Activated T-helper 2 cell treated with anti-CD3 and anti-CD28 coated beads, Interferon-gamma antibody, Interleukin-2, Interleukin-4, amounts not matched to agents 10 μg/mL and 5 μg/mL and 100 μg/mL, durations not matched to agents 14 hours and 24 hours and 36 hours (primary cell): ENCODE measurements around the gene PCDH9. TPM values are rescaled to one million over a fixed set of nuclear protein-coding genes. Genes with fewer than 3 reads are reported as not detected.

ENCODE experiments used
- DNase-seq: peaks from one replicate; pipeline ENCODE4 v3.0.0; 2021; ENCODE audit warnings: low spot score
- H3K27ac Mint-ChIP-seq: one replicate; pipeline ENCODE4 v1.8.0; 2021; ENCODE audit warnings: mixed read lengths
- H3K27me3 Mint-ChIP-seq: one replicate; pipeline ENCODE4 v1.8.0; 2021; ENCODE audit warnings: low read depth, mixed read lengths
- H3K36me3 Mint-ChIP-seq: one replicate; pipeline ENCODE4 v1.8.0; 2021; ENCODE audit warnings: low read depth, mixed read lengths
- H3K4me1 Mint-ChIP-seq: one replicate; pipeline ENCODE4 v1.8.0; 2021; ENCODE audit warnings: low read depth, mixed read lengths
- H3K4me3 Mint-ChIP-seq: one replicate; pipeline ENCODE4 v1.8.0; 2021; ENCODE audit warnings: low read depth, mild to moderate bottlenecking, moderate library complexity, mixed read lengths
- H3K9me3 Mint-ChIP-seq: one replicate; pipeline ENCODE4 v1.8.0; 2021; ENCODE audit warnings: mixed read lengths
- intact Hi-C: fragments of 100-400 bp; cut with micrococcal nuclease; formaldehyde crosslinking; loops from one replicate; pipeline ENCODE4 v1.15.1; 2023
- total RNA-seq: library from RNA; stranded (reverse); gene quantifications from 2 replicates; pipeline ENCODE4 v1.2.3, GENCODE V29; 2022

PCDH9 gene
- total RNA-seq, 1 donor from 2014 or later, result 0.18 TPM

DNA sequence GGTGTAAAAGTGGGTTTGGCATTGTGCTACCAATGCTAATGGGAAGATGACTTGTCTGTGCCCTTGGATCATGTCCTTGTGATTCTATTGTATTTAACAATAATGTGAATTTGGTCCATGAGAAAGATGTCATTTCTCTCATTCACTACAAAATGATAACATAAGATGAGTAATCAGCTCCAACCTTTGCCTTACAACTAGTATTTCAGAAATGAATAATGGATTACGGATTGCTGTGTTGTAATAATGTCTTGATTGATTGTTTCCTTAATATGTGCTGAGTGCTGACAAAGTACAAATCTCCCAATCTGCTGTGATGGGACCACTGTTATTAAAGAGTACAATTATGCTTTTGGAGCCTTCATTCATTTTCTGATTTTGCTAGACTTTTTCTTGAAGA is 375.0 kb downstream of the PCDH9 start:
- H3K27ac Mint-ChIP-seq, result no peak overlapping the region
- H3K4me1 Mint-ChIP-seq, result no peaks in the 10 kb centered on the region
- intact Hi-C loops, result no loop called here
- H3K9me3 Mint-ChIP-seq, result no peaks in the 10 kb centered on the region
- no peak for DNase-seq
- H3K4me3 Mint-ChIP-seq, result no peak overlapping the region
- no peaks in the 10 kb centered on the region for H3K36me3 Mint-ChIP-seq
- H3K27me3 Mint-ChIP-seq, result no peaks in the 10 kb centered on the region

DNA sequence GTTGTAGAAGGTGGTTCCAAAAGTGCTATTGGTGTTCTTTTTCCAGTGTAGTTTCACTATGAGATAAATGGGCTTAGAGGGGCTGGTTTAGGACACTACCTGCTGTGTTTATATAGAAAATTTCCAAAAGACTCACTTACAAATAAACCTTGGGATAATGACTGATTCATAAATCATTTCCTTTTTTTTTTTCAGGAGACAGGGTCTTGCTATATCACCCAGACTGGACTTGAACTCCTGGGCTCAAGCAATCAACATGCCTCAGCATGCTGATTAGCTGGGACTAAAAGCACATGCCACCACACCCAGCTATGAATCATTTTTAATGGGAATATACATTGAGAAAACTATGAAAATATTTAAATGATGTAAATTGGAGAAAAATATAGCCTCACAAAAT is 376.6 kb downstream of the PCDH9 start:
- no peaks in the 10 kb centered on the region for H3K4me1 Mint-ChIP-seq
- H3K9me3 Mint-ChIP-seq, result no peaks in the 10 kb centered on the region
- no peaks in the 10 kb centered on the region for H3K36me3 Mint-ChIP-seq
- no peak for DNase-seq
- H3K27ac Mint-ChIP-seq, result no peak overlapping the region
- no peaks in the 10 kb centered on the region for H3K27me3 Mint-ChIP-seq
- H3K4me3 Mint-ChIP-seq, result no peak overlapping the region
- intact Hi-C loops, result no loop called here

DNA sequence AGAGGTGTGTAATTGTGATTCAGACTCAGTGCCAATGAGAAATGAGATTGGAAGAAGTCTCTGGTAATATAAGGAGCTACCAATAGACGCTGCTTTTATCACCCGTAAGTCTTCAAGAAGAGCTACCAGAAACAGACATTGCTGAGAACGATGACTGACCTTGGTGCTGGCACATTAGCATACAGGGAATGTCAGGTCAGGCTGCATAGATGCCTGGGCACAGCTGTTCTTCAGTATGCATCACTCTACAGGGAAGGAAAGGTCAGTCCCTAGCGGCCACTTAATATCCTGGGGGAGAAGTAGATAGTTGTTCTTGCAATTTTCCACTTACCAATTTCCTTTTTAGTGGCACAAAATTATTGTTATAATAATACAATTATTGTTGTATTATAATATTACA is 380.4 kb downstream of the PCDH9 start:
- no peaks in the 10 kb centered on the region for H3K27me3 Mint-ChIP-seq
- H3K9me3 Mint-ChIP-seq, result no peaks in the 10 kb centered on the region
- intact Hi-C loops, result no loop called here
- H3K27ac Mint-ChIP-seq, result no peak overlapping the region
- no peaks in the 10 kb centered on the region for H3K36me3 Mint-ChIP-seq
- H3K4me1 Mint-ChIP-seq, result no peaks in the 10 kb centered on the region
- no peak overlapping the region for H3K4me3 Mint-ChIP-seq
- no peak for DNase-seq

DNA sequence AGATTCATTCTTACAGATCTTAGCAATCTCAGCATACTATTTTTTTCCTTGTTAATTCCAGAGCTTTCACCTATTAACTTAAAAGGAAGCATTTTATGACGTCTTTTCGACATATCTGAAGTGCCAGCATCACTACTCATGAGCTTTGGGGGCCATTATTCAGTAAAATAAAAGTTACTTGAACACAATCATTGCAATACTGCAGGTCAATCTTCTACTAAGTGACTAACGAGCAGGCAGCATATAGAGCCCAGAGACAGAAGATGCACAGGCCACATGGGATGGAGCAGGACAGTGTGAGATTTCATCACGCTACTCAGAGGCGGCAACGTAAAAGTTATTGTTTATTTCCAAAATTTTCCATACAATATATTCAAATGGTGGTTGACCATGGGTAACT is 382.6 kb downstream of the PCDH9 start:
- Mint-ChIP-seq H3K4me1 (no peaks in the 10 kb centered on the region), H3K27ac (no peak overlapping the region), H3K27me3 (no peaks in the 10 kb centered on the region), H3K36me3 (no peaks in the 10 kb centered on the region), H3K9me3 (no peaks in the 10 kb centered on the region), H3K4me3 (no peak overlapping the region)
- intact Hi-C loops, result no loop called here
- no peak for DNase-seq

DNA sequence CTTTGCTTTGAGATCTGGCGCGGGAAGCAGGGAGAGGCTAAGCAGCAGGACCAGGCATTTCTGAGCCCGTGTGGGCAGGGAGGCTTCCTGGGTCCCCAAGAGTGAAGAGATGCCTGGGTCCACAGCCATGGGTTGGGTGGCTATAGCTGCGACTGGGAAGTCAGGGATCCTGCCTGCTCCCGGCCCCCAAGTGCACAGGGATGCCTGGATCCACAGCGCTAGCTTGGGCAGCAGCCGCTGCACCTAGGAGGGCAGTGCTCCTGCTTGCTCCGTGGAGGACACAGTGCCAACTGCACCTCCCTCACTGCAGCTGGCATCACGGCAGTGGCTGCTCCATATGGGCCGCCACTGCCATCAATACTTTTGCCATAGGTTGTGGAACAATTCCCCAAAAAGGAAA is 384.7 kb downstream of the PCDH9 start:
- intact Hi-C loops, result no loop called here
- H3K4me3 Mint-ChIP-seq, result no peak overlapping the region
- no peaks in the 10 kb centered on the region for H3K27me3 Mint-ChIP-seq
- H3K36me3 Mint-ChIP-seq, result no peaks in the 10 kb centered on the region
- DNase-seq, result no peak
- no peaks in the 10 kb centered on the region for H3K9me3 Mint-ChIP-seq
- no peaks in the 10 kb centered on the region for H3K4me1 Mint-ChIP-seq
- H3K27ac Mint-ChIP-seq, result no peak overlapping the region

DNA sequence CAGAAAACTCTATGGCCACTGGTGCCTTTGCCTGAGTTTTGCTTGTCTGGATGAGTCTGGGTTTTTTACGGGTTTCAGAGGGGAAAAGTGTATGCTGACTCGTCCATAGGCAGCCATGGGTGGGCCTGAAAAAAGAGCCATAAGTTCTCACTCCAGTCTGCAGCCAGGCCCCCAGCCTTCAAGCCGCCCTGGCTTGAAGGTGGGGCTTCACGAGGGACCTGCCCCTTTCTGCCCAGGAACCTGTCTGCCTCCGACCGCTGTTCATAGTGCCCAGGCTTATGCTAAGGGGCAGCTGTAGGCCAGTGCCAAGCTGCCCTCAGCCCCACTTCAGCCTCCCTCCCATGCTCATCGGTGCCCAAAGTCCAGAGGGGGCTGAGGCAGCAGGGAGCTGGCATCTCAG is 385.2 kb downstream of the PCDH9 start:
- H3K27ac Mint-ChIP-seq, result no peak overlapping the region
- no peaks in the 10 kb centered on the region for H3K36me3 Mint-ChIP-seq
- no peaks in the 10 kb centered on the region for H3K9me3 Mint-ChIP-seq

DNA sequence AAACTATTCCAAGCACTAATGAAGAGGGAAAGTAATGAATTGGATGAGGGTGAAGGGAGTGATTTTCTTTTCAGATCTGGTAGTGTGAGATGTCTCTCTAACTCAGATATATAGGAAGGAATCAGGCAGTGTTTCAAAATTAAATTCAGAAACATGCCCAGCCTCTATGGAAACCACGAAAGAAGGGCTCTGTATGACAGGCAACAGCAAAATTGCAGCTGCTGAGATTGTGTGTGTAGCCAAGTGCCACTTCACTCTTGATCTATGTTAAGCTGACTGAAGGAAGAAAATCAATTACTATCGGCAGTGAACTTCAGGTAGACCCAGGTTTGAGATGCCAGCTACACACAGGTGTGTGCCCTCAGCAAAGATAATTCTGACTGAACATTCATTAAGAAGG is 387.4 kb downstream of the PCDH9 start:
- no peak overlapping the region for H3K4me3 Mint-ChIP-seq
- DNase-seq, result no peak
- no peaks in the 10 kb centered on the region for H3K9me3 Mint-ChIP-seq
- no peaks in the 10 kb centered on the region for H3K36me3 Mint-ChIP-seq
- intact Hi-C loops, result no loop called here
- H3K27me3 Mint-ChIP-seq, result no peaks in the 10 kb centered on the region
- no peaks in the 10 kb centered on the region for H3K4me1 Mint-ChIP-seq
- H3K27ac Mint-ChIP-seq, result no peak overlapping the region

More for the DNA sequence above, 385.2 kb downstream of the PCDH9 start:
- no peak overlapping the region for H3K4me3 Mint-ChIP-seq
- no peak for DNase-seq
- no peaks in the 10 kb centered on the region for H3K4me1 Mint-ChIP-seq
- intact Hi-C loops, result no loop called here
- no peaks in the 10 kb centered on the region for H3K27me3 Mint-ChIP-seq

DNA sequence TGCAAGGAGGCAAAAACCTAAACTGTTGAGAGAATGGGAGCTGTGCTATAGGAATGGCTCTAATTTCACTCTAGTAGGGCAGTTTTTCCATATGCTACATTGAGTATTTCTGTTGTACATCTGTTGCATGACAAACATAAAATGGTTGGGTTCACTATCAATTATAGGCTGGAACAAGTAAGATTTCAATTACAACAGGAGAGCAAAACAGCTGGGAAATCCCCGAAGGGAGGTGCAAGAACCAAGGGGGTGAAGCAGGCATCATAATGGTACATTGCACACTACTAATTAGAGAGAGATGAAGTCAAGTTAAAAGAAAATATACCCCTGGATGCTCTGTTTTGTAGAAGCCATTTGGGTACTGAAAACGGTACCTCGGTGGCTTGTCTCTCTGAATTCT is 389.5 kb downstream of the PCDH9 start:
- no peak for DNase-seq
- no peaks in the 10 kb centered on the region for H3K36me3 Mint-ChIP-seq
- H3K9me3 Mint-ChIP-seq, result no peaks in the 10 kb centered on the region

DNA sequence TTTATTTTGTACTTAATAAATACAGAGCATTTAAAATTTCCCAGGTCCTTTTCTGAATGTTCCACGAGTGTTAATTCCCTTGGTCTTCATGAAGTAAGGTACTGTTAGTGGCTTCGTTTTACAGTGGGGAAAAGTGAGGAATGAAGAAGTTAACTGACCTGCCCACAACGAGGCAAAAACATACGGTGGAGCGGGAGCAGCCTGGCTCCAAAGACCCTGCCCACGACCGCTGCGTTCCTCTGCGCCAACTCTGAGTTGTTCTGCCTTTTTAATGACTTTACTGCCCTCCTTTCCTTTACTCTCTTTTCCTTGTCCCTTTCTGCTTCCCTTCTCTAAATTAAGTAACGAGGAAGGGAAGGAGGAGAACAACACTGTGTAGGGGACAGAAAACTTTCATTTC is 392.9 kb downstream of the PCDH9 start:
- Mint-ChIP-seq H3K4me1 (no peaks in the 10 kb centered on the region), H3K9me3 (no peaks in the 10 kb centered on the region), H3K4me3 (no peak overlapping the region), H3K36me3 (no peaks in the 10 kb centered on the region), H3K27ac (no peak overlapping the region), H3K27me3 (no peaks in the 10 kb centered on the region)
- DNase-seq, result no peak
- intact Hi-C loops, result no loop called here

More for the DNA sequence above, 389.5 kb downstream of the PCDH9 start:
- no peak overlapping the region for H3K4me3 Mint-ChIP-seq
- H3K27ac Mint-ChIP-seq, result no peak overlapping the region
- intact Hi-C loops, result no loop called here
- H3K4me1 Mint-ChIP-seq, result no peaks in the 10 kb centered on the region
- no peaks in the 10 kb centered on the region for H3K27me3 Mint-ChIP-seq

DNA sequence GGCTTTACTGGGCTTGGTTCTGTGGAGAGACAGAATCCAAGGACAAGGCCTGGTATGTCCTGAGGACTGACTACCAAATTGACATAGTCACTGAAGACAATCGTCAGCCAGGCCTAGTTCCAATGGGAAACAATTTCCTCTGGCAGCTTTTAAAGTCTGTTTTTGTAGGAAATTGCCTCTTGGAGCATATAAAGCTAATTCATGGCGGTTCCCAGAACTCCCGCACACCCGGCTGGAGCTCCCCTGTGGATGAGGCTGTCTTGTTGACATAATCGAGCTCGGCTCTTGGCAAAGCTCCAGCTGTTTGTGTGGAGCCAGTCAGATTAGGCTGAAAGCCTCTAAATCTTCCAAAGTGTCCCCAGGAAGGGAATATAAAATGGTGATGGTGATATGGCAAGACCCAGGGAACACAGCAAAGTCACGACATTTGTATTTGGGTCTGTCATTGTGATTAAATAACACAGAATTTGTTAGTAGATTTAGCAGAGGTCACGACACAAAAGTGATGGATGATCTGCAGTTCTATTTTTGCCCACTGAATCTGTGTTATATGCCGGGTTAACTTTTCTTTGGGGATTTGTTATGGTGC is 395.0 kb downstream of the PCDH9 start:
- no peaks in the 10 kb centered on the region for H3K27me3 Mint-ChIP-seq

DNA sequence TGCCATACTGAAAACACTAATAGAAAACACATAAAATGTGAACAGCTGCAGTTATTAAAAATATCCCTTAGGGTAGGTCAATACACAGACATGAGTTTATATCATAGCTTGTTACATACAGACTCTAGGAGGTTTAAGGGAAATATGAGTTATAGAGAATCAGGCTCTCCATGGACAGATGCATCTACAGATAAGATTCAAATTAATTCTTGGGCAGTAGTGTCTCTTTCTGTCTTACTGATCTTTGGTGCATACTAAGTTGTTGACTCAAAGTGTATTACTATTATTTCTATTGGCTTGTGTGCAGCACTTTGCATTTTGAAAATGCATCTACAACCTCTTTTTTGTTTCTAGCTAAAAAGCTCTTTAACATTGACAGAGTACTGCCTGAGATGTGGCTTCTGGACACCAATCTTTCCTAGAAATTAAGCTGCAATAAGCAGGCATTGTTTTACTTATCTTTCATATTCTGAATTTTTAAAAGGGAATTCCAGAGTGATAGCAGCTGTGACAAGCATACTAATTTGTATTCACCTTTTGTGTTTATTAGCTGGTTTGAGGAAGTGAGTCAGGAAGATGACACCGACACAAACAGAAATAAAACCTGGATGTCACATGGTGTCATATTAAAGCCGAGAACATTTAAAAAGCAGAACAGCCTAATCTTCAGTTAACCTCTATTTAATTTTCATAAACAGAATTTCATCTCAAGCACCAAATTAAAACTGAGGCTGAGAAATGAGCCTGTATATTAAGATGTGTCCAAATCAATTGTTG is 399.0 kb downstream of the PCDH9 start:
- DNase-seq, result no peak
- H3K36me3 Mint-ChIP-seq, result no peaks in the 10 kb centered on the region
- H3K4me3 Mint-ChIP-seq, result no peak overlapping the region
- H3K27me3 Mint-ChIP-seq, result no peaks in the 10 kb centered on the region
- H3K9me3 Mint-ChIP-seq, result no peaks in the 10 kb centered on the region
- intact Hi-C loops, result no loop called here
- no peak overlapping the region for H3K27ac Mint-ChIP-seq
- no peaks in the 10 kb centered on the region for H3K4me1 Mint-ChIP-seq

More for the DNA sequence above, 395.0 kb downstream of the PCDH9 start:
- Mint-ChIP-seq H3K27ac (no peak overlapping the region), H3K9me3 (no peaks in the 10 kb centered on the region), H3K36me3 (no peaks in the 10 kb centered on the region), H3K4me3 (no peak overlapping the region), H3K4me1 (no peaks in the 10 kb centered on the region)
- intact Hi-C loops, result no loop called here
- no peak for DNase-seq

DNA sequence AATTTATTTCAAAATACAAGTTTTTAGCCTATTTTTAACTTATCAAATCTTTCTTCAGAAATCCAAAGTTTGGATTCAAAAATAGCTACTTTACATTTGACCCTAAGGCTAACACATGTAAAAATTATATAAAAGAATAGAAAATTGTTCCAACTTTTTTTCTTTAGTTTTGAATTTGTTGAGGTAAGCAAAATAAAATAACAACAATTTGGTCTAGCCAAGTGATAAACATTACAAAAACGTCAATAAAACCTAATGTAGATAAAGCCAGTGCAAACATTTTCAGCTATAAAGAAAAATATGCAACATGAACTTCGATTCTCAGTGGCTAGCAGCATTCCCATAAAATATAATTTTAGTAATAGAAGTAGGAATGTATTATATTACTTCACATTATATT is 400.3 kb downstream of the PCDH9 start:
- Mint-ChIP-seq H3K27me3 (no peaks in the 10 kb centered on the region), H3K4me1 (no peaks in the 10 kb centered on the region), H3K9me3 (no peaks in the 10 kb centered on the region), H3K4me3 (no peak overlapping the region), H3K36me3 (no peaks in the 10 kb centered on the region), H3K27ac (no peak overlapping the region)
- no peak for DNase-seq
- intact Hi-C loops, result no loop called here

DNA sequence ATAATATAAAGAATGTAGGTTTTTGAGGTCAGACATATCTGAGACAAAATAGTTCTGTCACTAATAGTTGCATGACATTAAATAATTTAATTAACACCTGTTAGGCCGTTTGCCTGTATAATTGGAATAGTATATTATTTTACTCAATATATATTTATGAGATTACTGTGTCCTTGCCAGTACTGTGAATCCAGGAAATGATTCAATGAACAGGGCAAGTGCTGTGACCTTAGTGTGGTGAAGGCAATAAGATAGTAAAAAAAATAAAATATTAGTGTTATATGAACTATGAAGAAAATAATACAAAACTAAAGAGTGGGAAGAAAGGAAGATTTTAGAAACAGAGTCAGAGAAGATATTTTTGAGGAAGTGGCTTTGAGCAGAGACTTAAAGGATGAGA is 403.7 kb downstream of the PCDH9 start:
- Mint-ChIP-seq H3K9me3 (no peaks in the 10 kb centered on the region), H3K27me3 (no peaks in the 10 kb centered on the region), H3K36me3 (no peaks in the 10 kb centered on the region), H3K27ac (no peak overlapping the region), H3K4me1 (no peaks in the 10 kb centered on the region), H3K4me3 (no peak overlapping the region)
- intact Hi-C loops, result no loop called here
- no peak for DNase-seq
